GOT3 (cell line): ENCODE data around the gene TCF12.
"Not testable (repeated sequence)": the region's sequence is repeated elsewhere in the genome, so short reads cannot be mapped to it uniquely, and the experiment has no call there.

Experiments
- DNase-seq: peaks from one replicate; lab custom pipeline; 2025; ENCODE audit warnings: mixed read lengths; lab: John Stamatoyannopoulos, UW

TCF12 gene

GRCh38 chr15:57135800-57136199, 217.4 kb downstream of the TCF12 start:
- no peak for DNase-seq

- DNase-seq: no peak
Measured at GRCh38 chr15:57138349-57138788, 219.9 kb downstream of the TCF12 start.

GRCh38 chr15:57143511-57144078, 225.2 kb downstream of the TCF12 start:
- no peak for DNase-seq

- DNase-seq: no peak
Measured at GRCh38 chr15:57144448-57144847, 226.0 kb downstream of the TCF12 start.

GRCh38 chr15:57146506-57147201, 228.2 kb downstream of the TCF12 start:
- DNase-seq: no peak

GRCh38 chr15:57147621-57148020, 229.2 kb downstream of the TCF12 start:
- no peak for DNase-seq

- DNase-seq: no peak
Measured at GRCh38 chr15:57148262-57148661, 229.8 kb downstream of the TCF12 start.

GRCh38 chr15:57149196-57149595, 230.8 kb downstream of the TCF12 start:
- DNase-seq: no peak

GRCh38 chr15:57150066-57150865, 231.8 kb downstream of the TCF12 start:
- DNase-seq: no peak

GRCh38 chr15:57150866-57151203, 232.4 kb downstream of the TCF12 start:
- not testable (repeated sequence) for DNase-seq

- DNase-seq: no peak
Measured at GRCh38 chr15:57152133-57152532, 233.7 kb downstream of the TCF12 start.

GRCh38 chr15:57152666-57153539, 234.5 kb downstream of the TCF12 start:
- no peak for DNase-seq

- DNase-seq: no peak
Measured at GRCh38 chr15:57156210-57156884, 237.9 kb downstream of the TCF12 start.

- no peak for DNase-seq
Measured at GRCh38 chr15:57158589-57158988, 240.1 kb downstream of the TCF12 start.

- DNase-seq: no peak
Measured at GRCh38 chr15:57158997-57159668, 240.7 kb downstream of the TCF12 start.

GRCh38 chr15:57159767-57160166, 241.3 kb downstream of the TCF12 start:
- no peak for DNase-seq

GRCh38 chr15:57160823-57161560, 242.5 kb downstream of the TCF12 start:
- no peak for DNase-seq

- not testable (repeated sequence) for DNase-seq
Measured at GRCh38 chr15:57164251-57164650, 245.8 kb downstream of the TCF12 start.

- DNase-seq: no peak
Measured at GRCh38 chr15:57165992-57166391, 247.5 kb downstream of the TCF12 start.

GRCh38 chr15:57167821-57168395, 249.5 kb downstream of the TCF12 start:
- DNase-seq: no peak
